Activated CD4-positive, alpha-beta T cell treated with anti-CD3 and anti-CD28 coated beads, Interleukin-2, amount 10 ng/mL, durations not matched to agents 7 days and 5 days (primary cell): ENCODE data around the gene TBC1D3G. TPM values are rescaled to one million over a fixed set of nuclear protein-coding genes. Genes with fewer than 3 reads are reported as not detected.
"Not testable (repeated sequence)": the region's sequence is repeated elsewhere in the genome, so short reads cannot be mapped to it uniquely, and the experiment has no call there.

ENCODE experiments used
- CTCF ChIA-PET: fragments of 350-600 bp; sonication (Branson Sonifier 250); formaldehyde crosslinking; loops from one replicate; lab custom pipeline; 2021; ENCODE audit warnings: antibody characterized with exemption; lab: Charles Lee
- POLR2A ChIA-PET: fragments of 350-600 bp; sonication (Branson Sonifier 250); formaldehyde crosslinking; loops from one replicate; lab custom pipeline; 2021; ENCODE audit warnings: antibody characterized with exemption; lab: Charles Lee
- DNase-seq: peaks from one replicate; pipeline ENCODE4 v3.0.0-alpha.2; 2020
- H3K27ac Mint-ChIP-seq: one replicate; pipeline ENCODE4 v1.8.0; 2021; ENCODE audit warnings: mild to moderate bottlenecking, moderate library complexity, mixed read lengths
- H3K27me3 Mint-ChIP-seq: one replicate; pipeline ENCODE4 v1.8.0; 2021; ENCODE audit warnings: mixed read lengths
- H3K36me3 Mint-ChIP-seq: one replicate; pipeline ENCODE4 v1.8.0; 2021; ENCODE audit warnings: low read depth, mixed read lengths
- H3K4me1 Mint-ChIP-seq: one replicate; pipeline ENCODE4 v1.8.0; 2021; ENCODE audit warnings: mixed read lengths
- H3K4me3 Mint-ChIP-seq: one replicate; pipeline ENCODE4 v1.8.0; 2021; ENCODE audit warnings: mild to moderate bottlenecking, moderate library complexity, mixed read lengths
- H3K9me3 Mint-ChIP-seq: one replicate; pipeline ENCODE4 v1.8.0; 2021; ENCODE audit warnings: mixed read lengths
- total RNA-seq, 2 experiments: library from RNA; stranded (reverse); gene quantifications; one replicate each; pipeline ENCODE4 v1.2.3, GENCODE V29; 2021

TBC1D3G gene
- total RNA-seq = not detected

DNA sequence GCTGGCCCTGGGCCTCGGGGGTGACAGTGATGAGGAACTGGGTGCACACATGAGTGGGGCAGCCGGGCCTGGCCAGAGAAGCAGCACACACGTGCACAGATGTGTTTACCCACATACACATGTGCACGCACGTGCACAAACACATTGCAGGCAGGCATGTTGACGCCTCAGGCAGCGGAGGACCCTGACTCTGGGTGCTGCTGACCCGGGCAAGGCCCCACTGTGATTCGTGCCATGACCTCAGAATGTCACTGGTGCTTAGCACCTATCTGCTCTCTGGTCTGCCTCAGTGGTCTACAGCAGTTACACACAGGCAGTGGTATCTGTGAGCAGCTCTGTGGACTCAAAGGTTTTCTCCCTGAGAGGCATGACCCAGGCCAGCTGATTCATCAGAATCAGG is at the start of gene TBC1D3G:
Gene TBC1D3G (plus strand): TSS at position 301 of the 400 bp plus-strand sequence. CDS start 1,528 bp downstream, outside the sequence.
- CTCF ChIA-PET, H3K9me3 Mint-ChIP-seq, H3K4me1 Mint-ChIP-seq, DNase-seq, H3K36me3 Mint-ChIP-seq, POLR2A ChIA-PET, H3K4me3 Mint-ChIP-seq, H3K27ac Mint-ChIP-seq, H3K27me3 Mint-ChIP-seq: not testable (repeated sequence)

- H3K36me3 Mint-ChIP-seq, H3K9me3 Mint-ChIP-seq, H3K4me3 Mint-ChIP-seq, DNase-seq, H3K27me3 Mint-ChIP-seq, H3K27ac Mint-ChIP-seq, CTCF ChIA-PET, POLR2A ChIA-PET, H3K4me1 Mint-ChIP-seq: not testable (repeated sequence)
Observed at GRCh38 chr17:36283256-36283655, 40.4 kb upstream of the TBC1D3G start.

DNA sequence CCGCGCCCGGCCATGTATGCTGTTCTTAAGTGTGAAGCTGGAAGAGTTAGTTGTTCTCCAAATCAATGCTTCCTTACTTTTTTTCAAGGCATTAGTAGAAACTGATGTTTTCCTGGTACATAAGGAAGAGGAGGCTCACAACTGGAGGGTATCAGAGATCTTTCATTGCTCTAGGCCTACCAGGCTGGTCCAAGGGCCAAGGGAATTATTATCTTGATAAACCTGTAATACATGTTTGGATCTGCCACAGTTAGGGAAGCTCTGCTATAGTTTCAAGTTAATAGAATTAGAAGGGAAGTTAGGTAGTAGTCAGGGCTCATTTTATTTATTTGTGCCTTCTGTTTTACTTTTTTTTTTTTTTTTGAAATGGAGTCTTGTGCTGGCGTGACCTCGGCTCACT is 39.5 kb upstream of the TBC1D3G start:
- H3K9me3 Mint-ChIP-seq, POLR2A ChIA-PET, DNase-seq, H3K36me3 Mint-ChIP-seq, H3K27me3 Mint-ChIP-seq, H3K4me3 Mint-ChIP-seq, CTCF ChIA-PET, H3K4me1 Mint-ChIP-seq, H3K27ac Mint-ChIP-seq: not testable (repeated sequence)

- H3K9me3 Mint-ChIP-seq, H3K4me3 Mint-ChIP-seq, H3K4me1 Mint-ChIP-seq, DNase-seq, POLR2A ChIA-PET, CTCF ChIA-PET, H3K27me3 Mint-ChIP-seq, H3K27ac Mint-ChIP-seq, H3K36me3 Mint-ChIP-seq: not testable (repeated sequence)
Observed at GRCh38 chr17:36289965-36290612, 33.6 kb upstream of the TBC1D3G start.

GRCh38 chr17:36295161-36295560 is 28.5 kb upstream of the TBC1D3G start:
- H3K4me1 Mint-ChIP-seq, H3K36me3 Mint-ChIP-seq, POLR2A ChIA-PET, H3K27ac Mint-ChIP-seq, H3K27me3 Mint-ChIP-seq, H3K9me3 Mint-ChIP-seq, H3K4me3 Mint-ChIP-seq, CTCF ChIA-PET, DNase-seq: not testable (repeated sequence)

DNA sequence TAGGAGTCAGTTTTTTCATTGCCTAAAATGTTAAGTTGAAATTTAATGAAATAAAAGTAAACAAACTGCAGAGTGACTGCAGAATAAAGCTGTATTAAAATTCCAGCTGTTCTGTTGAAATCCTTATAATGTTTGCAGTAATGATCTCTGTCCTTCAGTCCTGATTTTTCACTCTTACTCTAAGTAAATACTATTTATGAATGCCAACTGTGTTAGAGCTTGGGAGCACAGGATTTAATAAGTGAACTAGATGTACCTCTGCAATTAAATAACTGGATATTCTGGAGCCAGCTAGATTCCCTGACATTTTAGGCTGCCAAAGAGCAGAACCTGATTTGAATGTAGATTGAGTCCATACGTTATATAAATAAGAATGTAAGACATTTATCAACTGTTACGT is 7.9 kb upstream of the TBC1D3G start:
- H3K36me3 Mint-ChIP-seq, H3K27ac Mint-ChIP-seq, DNase-seq, POLR2A ChIA-PET, H3K4me3 Mint-ChIP-seq, H3K4me1 Mint-ChIP-seq, H3K27me3 Mint-ChIP-seq, H3K9me3 Mint-ChIP-seq, CTCF ChIA-PET: not testable (repeated sequence)

- H3K9me3 Mint-ChIP-seq, H3K27me3 Mint-ChIP-seq, CTCF ChIA-PET, H3K4me3 Mint-ChIP-seq, H3K4me1 Mint-ChIP-seq, H3K27ac Mint-ChIP-seq, H3K36me3 Mint-ChIP-seq, DNase-seq, POLR2A ChIA-PET: not testable (repeated sequence)
Observed at GRCh38 chr17:36362496-36362895, 38.8 kb downstream of the TBC1D3G start.

DNA sequence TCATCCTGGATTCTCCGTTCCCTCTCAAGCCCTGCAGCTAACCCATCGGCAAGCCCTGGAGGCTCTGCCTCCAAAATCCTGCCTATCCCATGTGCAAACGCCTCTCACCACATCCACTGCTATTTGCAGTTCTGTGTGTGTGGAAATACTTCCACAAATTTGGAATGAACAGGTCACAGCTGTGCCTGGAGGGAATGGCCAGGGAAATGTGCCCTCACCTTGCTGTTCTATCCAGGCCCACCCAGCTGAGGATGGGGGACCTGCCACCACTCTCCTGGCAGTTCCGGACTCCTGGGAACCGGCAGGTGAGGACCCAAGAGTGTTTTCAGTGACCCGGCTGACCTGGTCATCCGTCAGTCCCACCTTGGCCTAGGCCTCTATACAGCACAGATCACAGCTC is 52.3 kb downstream of the TBC1D3G start:
- CTCF ChIA-PET = not testable (repeated sequence)

More for the DNA sequence above, 52.3 kb downstream of the TBC1D3G start:
- DNase-seq, POLR2A ChIA-PET, H3K36me3 Mint-ChIP-seq, H3K4me3 Mint-ChIP-seq, H3K4me1 Mint-ChIP-seq, H3K27me3 Mint-ChIP-seq, H3K9me3 Mint-ChIP-seq, H3K27ac Mint-ChIP-seq: not testable (repeated sequence)

Other genes with a start within 250 kb of the TBC1D3G start
- gene CCL3, start 233.7 kb upstream of the TBC1D3G start, total RNA-seq = 1 to 10 TPM; 3.7 to 4.1 TPM
- gene CCL4, start 220.1 kb upstream of the TBC1D3G start, total RNA-seq = 1 to 10 TPM; 2.8 to 3.9 TPM
- gene TBC1D3B, start 147.2 kb upstream of the TBC1D3G start, total RNA-seq = 1 to 10 TPM; 2.4 to 3.3 TPM
- not detected for gene CCL3L1, start 127.1 kb upstream of the TBC1D3G start, total RNA-seq
- gene CCL4L2, start 112.8 kb upstream of the TBC1D3G start, total RNA-seq = not detected
- under 1 TPM; 0.72 to 0.96 TPM for gene TBC1D3I, start 59.3 kb upstream of the TBC1D3G start, total RNA-seq
- gene TBC1D3H, start 64.6 kb downstream of the TBC1D3G start, total RNA-seq = not detected
- 10 to 100 TPM; 35.2 to 36.0 TPM for gene ZNHIT3, start 162.8 kb downstream of the TBC1D3G start, total RNA-seq
- 100 to 1,000 TPM; 125 to 127 TPM for gene MYO19, start 211.0 kb downstream of the TBC1D3G start, total RNA-seq
- gene PIGW, start 211.1 kb downstream of the TBC1D3G start, total RNA-seq = 10 to 100 TPM; 12.8 to 15.2 TPM
- gene GGNBP2, start 221.0 kb downstream of the TBC1D3G start, total RNA-seq = 100 to 1,000 TPM; 111 to 116 TPM